Stimulated activated CD8-positive, alpha-beta memory T cell treated with anti-CD3 and anti-CD28 coated beads, Interleukin-4, amount 100 ng/mL, for 1 hour (primary cell): ENCODE results near the gene GLYR1.
A peak's percentile ranks its signal among the peaks of the same experiment; 100 is the strongest.
"Not testable (repeated sequence)": the region's sequence is repeated elsewhere in the genome, so short reads cannot be mapped to it uniquely, and the experiment has no call there.

ENCODE experiments used
- DNase-seq, 2 donors: peaks; one replicate each; pipeline ENCODE4 v3.0.0-alpha.2; 2020; ENCODE audit warnings: low read depth in 2 of 2, low spot score in 1 of 2

GLYR1 gene

GRCh38 chr16:4790261-4790660 lies 56.8 kb downstream of the GLYR1 start:
- no peak for DNase-seq

- no peak for DNase-seq
Measured at GRCh38 chr16:4788910-4789309, 58.2 kb downstream of the GLYR1 start.

GRCh38 chr16:4788489-4788889 lies 58.6 kb downstream of the GLYR1 start:
- DNase-seq: no peak

GRCh38 chr16:4787627-4788482 lies 59.2 kb downstream of the GLYR1 start, which contains the start of gene SEPTIN12:
TSS of gene SEPTIN12 (minus strand) at chr16:4788345. CDS start at chr16:4787645, 700 bp downstream.
- no peak for DNase-seq

- DNase-seq: no peak
Measured at GRCh38 chr16:4787068-4787467, 60.0 kb downstream of the GLYR1 start.

GRCh38 chr16:4785758-4786433 lies 61.2 kb downstream of the GLYR1 start:
- no peak for DNase-seq

GRCh38 chr16:4784444-4784987 lies 62.6 kb downstream of the GLYR1 start:
- DNase-seq: not testable (repeated sequence)

- no peak for DNase-seq
Measured at GRCh38 chr16:4783951-4784336, 63.1 kb downstream of the GLYR1 start.

- DNase-seq: no peak
Measured at GRCh38 chr16:4783251-4783950, 63.7 kb downstream of the GLYR1 start.

- no peak for DNase-seq
Measured at GRCh38 chr16:4780235-4780634, 66.9 kb downstream of the GLYR1 start.

GRCh38 chr16:4778050-4778392 lies 69.1 kb downstream of the GLYR1 start:
- DNase-seq: no peak

- no peak for DNase-seq
Measured at GRCh38 chr16:4777339-4778049, 69.6 kb downstream of the GLYR1 start.

- DNase-seq: no peak
Measured at GRCh38 chr16:4776141-4776705, 70.9 kb downstream of the GLYR1 start.

- no peak for DNase-seq
Measured at GRCh38 chr16:4775005-4775404, 72.1 kb downstream of the GLYR1 start.

GRCh38 chr16:4772351-4772750 lies 74.7 kb downstream of the GLYR1 start:
- DNase-seq: no peak

GRCh38 chr16:4771646-4772045 lies 75.4 kb downstream of the GLYR1 start:
- no peak for DNase-seq

- DNase-seq: no peak
Measured at GRCh38 chr16:4769306-4769638, 77.8 kb downstream of the GLYR1 start.

GRCh38 chr16:4768549-4769305 lies 78.4 kb downstream of the GLYR1 start:
- peak; percentile 58 to 61 for DNase-seq

- DNase-seq: no peak
Measured at GRCh38 chr16:4767872-4768548, 79.1 kb downstream of the GLYR1 start.
